ENCODE data around the gene OGN. TPM values are rescaled to one million over a fixed set of nuclear protein-coding genes. Genes with fewer than 3 reads are reported as not detected.

OGN gene, protein sequence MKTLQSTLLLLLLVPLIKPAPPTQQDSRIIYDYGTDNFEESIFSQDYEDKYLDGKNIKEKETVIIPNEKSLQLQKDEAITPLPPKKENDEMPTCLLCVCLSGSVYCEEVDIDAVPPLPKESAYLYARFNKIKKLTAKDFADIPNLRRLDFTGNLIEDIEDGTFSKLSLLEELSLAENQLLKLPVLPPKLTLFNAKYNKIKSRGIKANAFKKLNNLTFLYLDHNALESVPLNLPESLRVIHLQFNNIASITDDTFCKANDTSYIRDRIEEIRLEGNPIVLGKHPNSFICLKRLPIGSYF
- 10.6 TPM for total RNA-seq
- long read RNA-seq, partial matches to known transcripts = 7 of 13 reads
- long read RNA-seq, other reads (novel, unspliced or antisense) = 2 of 13 reads

DNA sequence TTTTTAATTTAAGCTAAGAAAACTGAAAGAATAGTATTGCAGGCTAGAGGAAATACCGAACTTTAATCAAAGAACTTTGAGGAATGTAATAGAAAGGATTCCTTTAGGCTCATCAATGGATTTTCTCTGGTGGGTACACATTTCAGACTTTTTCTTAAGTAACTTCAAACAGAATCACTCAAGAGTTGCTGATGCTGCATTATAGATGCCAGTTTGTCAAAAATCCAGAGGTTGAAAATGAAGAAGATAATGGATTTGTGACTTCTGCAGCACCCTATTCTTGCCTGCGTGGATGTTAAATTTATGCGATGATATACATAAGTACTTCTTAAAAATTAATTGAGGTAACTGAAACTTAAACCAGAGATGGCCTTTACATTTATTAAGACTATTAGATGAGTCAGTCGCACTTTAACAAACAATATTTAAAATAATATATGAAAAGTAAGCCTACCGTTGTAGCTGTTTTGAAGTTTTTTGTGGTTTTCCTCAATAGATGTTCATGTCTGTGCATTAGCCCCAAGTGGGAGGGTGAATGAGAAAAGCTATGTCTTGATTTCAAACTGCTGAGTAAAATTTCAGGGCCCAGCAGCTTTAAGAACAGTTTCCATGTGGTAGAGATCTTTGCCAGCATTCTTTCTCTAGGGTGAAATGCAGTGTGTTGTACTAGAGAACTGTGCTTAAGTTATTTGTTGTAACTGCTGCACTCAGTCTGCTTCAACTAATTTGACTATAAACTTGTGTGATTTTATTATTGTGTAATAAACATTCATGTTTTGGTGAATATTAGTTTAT, at the start of gene OGN:
Gene OGN (minus strand): TSS at position 537 of the 795 bp plus-strand sequence. CDS start 1,171 bp downstream, outside the sequence.
- ATAC-seq = no peak
- TF ChIP-seq, protein P1, sequence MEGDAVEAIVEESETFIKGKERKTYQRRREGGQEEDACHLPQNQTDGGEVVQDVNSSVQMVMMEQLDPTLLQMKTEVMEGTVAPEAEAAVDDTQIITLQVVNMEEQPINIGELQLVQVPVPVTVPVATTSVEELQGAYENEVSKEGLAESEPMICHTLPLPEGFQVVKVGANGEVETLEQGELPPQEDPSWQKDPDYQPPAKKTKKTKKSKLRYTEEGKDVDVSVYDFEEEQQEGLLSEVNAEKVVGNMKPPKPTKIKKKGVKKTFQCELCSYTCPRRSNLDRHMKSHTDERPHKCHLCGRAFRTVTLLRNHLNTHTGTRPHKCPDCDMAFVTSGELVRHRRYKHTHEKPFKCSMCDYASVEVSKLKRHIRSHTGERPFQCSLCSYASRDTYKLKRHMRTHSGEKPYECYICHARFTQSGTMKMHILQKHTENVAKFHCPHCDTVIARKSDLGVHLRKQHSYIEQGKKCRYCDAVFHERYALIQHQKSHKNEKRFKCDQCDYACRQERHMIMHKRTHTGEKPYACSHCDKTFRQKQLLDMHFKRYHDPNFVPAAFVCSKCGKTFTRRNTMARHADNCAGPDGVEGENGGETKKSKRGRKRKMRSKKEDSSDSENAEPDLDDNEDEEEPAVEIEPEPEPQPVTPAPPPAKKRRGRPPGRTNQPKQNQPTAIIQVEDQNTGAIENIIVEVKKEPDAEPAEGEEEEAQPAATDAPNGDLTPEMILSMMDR (IDR thresholded peaks at IDR 0.05) = no peak
- Histone ChIP-seq H3K27me3 (no peaks in the 10 kb centered on the region), H3K27ac (no peak within 1 kb of the TSS), H3K4me1 (peaks cover 23% of the 10 kb centered on the region), H3K4me3 (peak within 1 kb of the TSS; percentile 17), H3K9me3 (no peaks in the 10 kb centered on the region), H3K36me3 (no peaks in the 10 kb centered on the region)
- no peak for DNase-seq
- intact Hi-C loops (cut with DNase I) = no loop called here

DNA sequence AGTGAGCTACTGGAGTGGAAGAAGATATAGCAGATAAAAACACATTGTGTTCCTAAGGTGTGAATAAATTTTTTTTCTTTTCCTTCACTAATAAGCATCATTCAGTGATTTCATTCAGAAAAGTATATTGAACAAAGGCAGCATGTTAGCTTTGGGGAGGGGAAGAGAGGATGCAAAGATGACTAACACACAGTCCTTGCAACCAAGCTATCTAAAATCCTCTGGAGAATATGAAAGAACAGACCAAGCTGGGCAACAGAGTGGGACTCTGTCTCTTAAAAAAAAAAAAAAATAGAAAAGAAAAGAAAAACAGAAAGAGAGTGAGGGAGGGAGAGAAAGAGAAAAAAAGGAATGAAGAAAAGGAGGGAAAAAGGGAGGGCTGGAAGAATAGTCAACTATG, 42.2 kb upstream of the OGN start:
- no peaks in the 10 kb centered on the region for H3K36me3 ChIP-seq
- DNase-seq (no peak), ATAC-seq (no peak)
- H3K27ac ChIP-seq = no peak overlapping the region
- H3K4me3 ChIP-seq = no peak overlapping the region
- no peaks in the 10 kb centered on the region for H3K4me1 ChIP-seq
- intact Hi-C loops (cut with DNase I) = no loop called here
- TF ChIP-seq, protein P1 (IDR thresholded peaks at IDR 0.05) = no peak
- no peaks in the 10 kb centered on the region for H3K9me3 ChIP-seq
- no peaks in the 10 kb centered on the region for H3K27me3 ChIP-seq

DNA sequence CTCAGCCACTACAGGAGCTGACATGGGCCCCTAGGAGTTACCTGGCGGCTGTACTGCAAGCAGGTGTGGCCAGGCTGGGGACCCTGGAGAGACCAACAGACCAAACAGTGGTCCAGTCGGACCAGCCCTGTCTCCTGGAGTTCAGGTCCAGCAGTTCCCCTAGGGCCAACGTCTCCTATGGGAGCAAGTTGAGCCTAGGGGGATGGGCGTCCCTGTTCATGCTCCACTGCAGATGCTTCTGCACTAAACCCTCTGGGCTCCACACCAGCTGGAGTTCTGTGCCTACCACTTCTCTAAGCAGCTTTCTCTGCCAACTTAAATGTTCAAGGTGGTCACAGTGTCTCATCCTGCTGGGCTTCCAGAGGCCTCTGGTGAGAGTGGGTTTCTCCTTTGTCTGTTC, 40.5 kb upstream of the OGN start:
- TF ChIP-seq, protein P1 (IDR thresholded peaks at IDR 0.05) = no peak
- no peak overlapping the region for H3K4me3 ChIP-seq
- H3K27me3 ChIP-seq = no peaks in the 10 kb centered on the region
- H3K36me3 ChIP-seq = no peaks in the 10 kb centered on the region
- ATAC-seq (no peak), DNase-seq (no peak)
- H3K27ac ChIP-seq = no peak overlapping the region
- intact Hi-C loops (cut with DNase I) = no loop called here
- no peaks in the 10 kb centered on the region for H3K9me3 ChIP-seq
- H3K4me1 ChIP-seq = no peaks in the 10 kb centered on the region

DNA sequence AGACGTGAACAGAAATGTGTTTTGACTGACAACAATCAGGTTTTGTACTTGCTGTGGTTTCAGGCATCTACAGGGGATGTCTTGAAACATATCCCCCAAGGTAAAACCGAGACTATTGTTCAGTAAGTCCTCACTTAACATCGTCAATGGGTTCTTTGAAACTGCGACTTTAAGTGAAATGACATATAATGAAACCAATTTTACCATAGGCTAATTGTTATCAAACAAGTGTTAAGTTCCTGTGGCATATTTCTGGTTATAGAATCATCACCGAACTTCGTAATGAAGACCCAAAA, 36.3 kb upstream of the OGN start:
- intact Hi-C loops (cut with DNase I) = no loop called here
- Histone ChIP-seq H3K4me1 (no peaks in the 10 kb centered on the region), H3K36me3 (no peaks in the 10 kb centered on the region), H3K27me3 (no peaks in the 10 kb centered on the region), H3K9me3 (no peaks in the 10 kb centered on the region), H3K27ac (no peak overlapping the region), H3K4me3 (no peak overlapping the region)
- no peak for DNase-seq
- TF ChIP-seq, protein P1 (IDR thresholded peaks at IDR 0.05) = no peak
- no peak for ATAC-seq

DNA sequence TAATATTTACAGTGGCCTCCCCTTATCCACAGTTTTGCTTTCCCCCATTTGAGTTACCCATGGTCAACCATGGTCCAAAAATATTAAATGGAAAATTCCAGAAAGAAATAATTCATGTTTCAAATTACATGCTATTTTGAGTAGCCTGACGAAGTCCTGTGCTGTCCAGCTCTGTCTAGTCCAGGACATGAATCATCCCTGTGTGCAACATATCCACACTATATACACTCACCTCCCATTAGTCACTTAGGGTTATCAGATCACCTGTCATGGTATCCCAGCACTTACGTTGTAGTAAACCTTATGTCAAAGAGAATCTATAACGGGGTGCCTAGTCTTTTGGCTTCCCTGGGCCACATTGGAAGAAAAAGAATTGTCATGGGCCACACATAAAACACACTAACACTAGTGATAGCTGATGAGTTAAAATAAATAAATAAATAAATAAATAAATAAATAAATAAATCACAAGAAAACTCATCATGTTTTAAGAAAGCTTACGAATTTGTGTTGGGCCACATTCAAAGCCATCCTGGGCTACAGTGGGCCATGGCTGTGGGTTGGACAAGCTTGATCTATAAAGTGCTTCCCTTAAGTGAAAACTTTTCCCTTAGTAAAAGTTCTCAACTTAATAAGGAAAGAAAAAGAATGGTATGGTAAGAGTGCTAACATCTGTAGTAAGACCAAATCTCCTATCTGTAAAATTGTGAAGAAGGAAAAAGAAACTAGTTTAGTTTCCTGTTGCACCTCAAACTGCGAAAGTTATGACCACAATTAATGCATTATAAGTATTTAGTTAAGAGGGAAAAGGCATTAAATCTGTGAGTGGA, 35.8 kb upstream of the OGN start:
- Histone ChIP-seq H3K36me3 (no peaks in the 10 kb centered on the region), H3K4me3 (no peak overlapping the region), H3K9me3 (no peaks in the 10 kb centered on the region), H3K27me3 (no peaks in the 10 kb centered on the region), H3K27ac (no peak overlapping the region), H3K4me1 (no peaks in the 10 kb centered on the region)
- no peak for ATAC-seq
- TF ChIP-seq, protein P1 (IDR thresholded peaks at IDR 0.05) = no peak
- intact Hi-C loops (cut with DNase I) = loop anchor here (10.0 kb wide), 1 partner anchor 95 kb away; no protein-coding TSS in a partner anchor
- DNase-seq = no peak
